ENCODE measurements around the gene ZMYND8. TPM values are rescaled to one million over a fixed set of nuclear protein-coding genes. Genes with fewer than 3 reads are reported as not detected.
A peak's percentile ranks its signal among the peaks of the same experiment; 100 is the strongest.

Gene ZMYND8
- total RNA-seq, 1 donor from 2014 or later, result 13.6 TPM

- Histone ChIP-seq H3K4me1 (ENCODE audit: control insufficient read depth in 3 of 3, insufficient read depth in 3 of 3, low read length in 3 of 3) (peaks cover 51 to 66% (median 54%) of the 10 kb centered on the region in 3 donors), H3K36me3 (ENCODE audit: control insufficient read depth in 3 of 3, insufficient read depth in 3 of 3, low read length in 3 of 3) (peaks cover 0 to 3% (median 0%) of the 10 kb centered on the region in 3 donors), H3K27me3 (ENCODE audit: control insufficient read depth in 3 of 3, insufficient read depth in 3 of 3, low read length in 3 of 3) (no peaks in the 10 kb centered on the region), H3K27ac (ENCODE audit: low read depth, low read length) (peak overlapping the region; percentile 95), H3K9me3 (ENCODE audit: control insufficient read depth in 3 of 3, low read length in 3 of 3) (no peaks in the 10 kb centered on the region), H3K9ac (ENCODE audit: low read depth in 1 of 3, low read length in 3 of 3) (peak overlapping the region; percentile 67 to 85 (median 77)), H3K4me3 (ENCODE audit: low read length in 3 of 3) (peak overlapping the region in 2 of 3 donors; percentile 41 to 43)
Observed at GRCh38 chr20:47319517-47320252, 36.8 kb downstream of the ZMYND8 start.

- H3K4me3 ChIP-seq (ENCODE audit: low read length in 3 of 3), result peak overlapping the region; percentile 24 to 67 (median 24)
- peaks cover 53 to 68% (median 56%) of the 10 kb centered on the region in 3 donors for H3K4me1 ChIP-seq (ENCODE audit: control insufficient read depth in 3 of 3, insufficient read depth in 3 of 3, low read length in 3 of 3)
- H3K9me3 ChIP-seq (ENCODE audit: control insufficient read depth in 3 of 3, low read length in 3 of 3), result no peaks in the 10 kb centered on the region
Observed at GRCh38 chr20:47318586-47319516, 37.6 kb downstream of the ZMYND8 start.

GRCh38 chr20:47318027-47318585, 38.4 kb downstream of the ZMYND8 start:
- peaks cover 53 to 65% (median 56%) of the 10 kb centered on the region in 3 donors for H3K4me1 ChIP-seq (ENCODE audit: control insufficient read depth in 3 of 3, insufficient read depth in 3 of 3, low read length in 3 of 3)
- H3K27ac ChIP-seq (ENCODE audit: low read depth, low read length), result peak overlapping the region; percentile 95
- peak overlapping the region; percentile 67 to 85 (median 77) for H3K9ac ChIP-seq (ENCODE audit: low read depth in 1 of 3, low read length in 3 of 3)
- peak overlapping the region; percentile 15 to 67 (median 28) for H3K4me3 ChIP-seq (ENCODE audit: low read length in 3 of 3)
- no peaks in the 10 kb centered on the region for H3K27me3 ChIP-seq (ENCODE audit: control insufficient read depth in 3 of 3, insufficient read depth in 3 of 3, low read length in 3 of 3)
- H3K36me3 ChIP-seq (ENCODE audit: control insufficient read depth in 3 of 3, insufficient read depth in 3 of 3, low read length in 3 of 3), result peaks cover 0 to 3% (median 0%) of the 10 kb centered on the region in 3 donors
- no peaks in the 10 kb centered on the region for H3K9me3 ChIP-seq (ENCODE audit: control insufficient read depth in 3 of 3, low read length in 3 of 3)

More at GRCh38 chr20:47318586-47319516, 37.6 kb downstream of the ZMYND8 start:
- peaks cover 0 to 3% (median 0%) of the 10 kb centered on the region in 3 donors for H3K36me3 ChIP-seq (ENCODE audit: control insufficient read depth in 3 of 3, insufficient read depth in 3 of 3, low read length in 3 of 3)
- peak overlapping the region; percentile 95 for H3K27ac ChIP-seq (ENCODE audit: low read depth, low read length)
- no peaks in the 10 kb centered on the region for H3K27me3 ChIP-seq (ENCODE audit: control insufficient read depth in 3 of 3, insufficient read depth in 3 of 3, low read length in 3 of 3)
- peak overlapping the region; percentile 67 to 85 (median 77) for H3K9ac ChIP-seq (ENCODE audit: low read depth in 1 of 3, low read length in 3 of 3)

GRCh38 chr20:47317127-47317895, 39.2 kb downstream of the ZMYND8 start:
- Histone ChIP-seq H3K4me1 (ENCODE audit: control insufficient read depth in 3 of 3, insufficient read depth in 3 of 3, low read length in 3 of 3) (peaks cover 58 to 66% (median 60%) of the 10 kb centered on the region in 3 donors), H3K36me3 (ENCODE audit: control insufficient read depth in 3 of 3, insufficient read depth in 3 of 3, low read length in 3 of 3) (no peaks in the 10 kb centered on the region), H3K4me3 (ENCODE audit: low read length in 3 of 3) (peak overlapping the region; percentile 15 to 46 (median 28)), H3K9ac (ENCODE audit: low read depth in 1 of 3, low read length in 3 of 3) (peak overlapping the region; percentile 67 to 85 (median 77)), H3K9me3 (ENCODE audit: control insufficient read depth in 3 of 3, low read length in 3 of 3) (no peaks in the 10 kb centered on the region), H3K27ac (ENCODE audit: low read depth, low read length) (peak overlapping the region; percentile 95), H3K27me3 (ENCODE audit: control insufficient read depth in 3 of 3, insufficient read depth in 3 of 3, low read length in 3 of 3) (no peaks in the 10 kb centered on the region)

GRCh38 chr20:47316776-47317126, 39.7 kb downstream of the ZMYND8 start:
- H3K4me3 ChIP-seq (ENCODE audit: low read length in 3 of 3), result peak overlapping the region in 1 of 3 donors; percentile 45
- H3K36me3 ChIP-seq (ENCODE audit: control insufficient read depth in 3 of 3, insufficient read depth in 3 of 3, low read length in 3 of 3), result peaks cover 0 to 3% (median 0%) of the 10 kb centered on the region in 3 donors
- peaks cover 60 to 66% (median 61%) of the 10 kb centered on the region in 3 donors for H3K4me1 ChIP-seq (ENCODE audit: control insufficient read depth in 3 of 3, insufficient read depth in 3 of 3, low read length in 3 of 3)
- H3K27ac ChIP-seq (ENCODE audit: low read depth, low read length), result peak overlapping the region; percentile 95
- no peaks in the 10 kb centered on the region for H3K27me3 ChIP-seq (ENCODE audit: control insufficient read depth in 3 of 3, insufficient read depth in 3 of 3, low read length in 3 of 3)
- H3K9me3 ChIP-seq (ENCODE audit: control insufficient read depth in 3 of 3, low read length in 3 of 3), result no peaks in the 10 kb centered on the region
- peak overlapping the region; percentile 67 to 85 (median 77) for H3K9ac ChIP-seq (ENCODE audit: low read depth in 1 of 3, low read length in 3 of 3)

- peak overlapping the region; percentile 95 for H3K27ac ChIP-seq (ENCODE audit: low read depth, low read length)
Observed at GRCh38 chr20:47315339-47316056, 41.0 kb downstream of the ZMYND8 start.

GRCh38 chr20:47314647-47315338, 41.7 kb downstream of the ZMYND8 start:
- Histone ChIP-seq H3K9ac (ENCODE audit: low read depth in 1 of 3, low read length in 3 of 3) (no peak overlapping the region), H3K4me1 (ENCODE audit: control insufficient read depth in 3 of 3, insufficient read depth in 3 of 3, low read length in 3 of 3) (peaks cover 51 to 59% (median 57%) of the 10 kb centered on the region in 3 donors), H3K36me3 (ENCODE audit: control insufficient read depth in 3 of 3, insufficient read depth in 3 of 3, low read length in 3 of 3) (peaks cover 0 to 9% (median 1%) of the 10 kb centered on the region in 3 donors), H3K27me3 (ENCODE audit: control insufficient read depth in 3 of 3, insufficient read depth in 3 of 3, low read length in 3 of 3) (no peaks in the 10 kb centered on the region), H3K9me3 (ENCODE audit: control insufficient read depth in 3 of 3, low read length in 3 of 3) (no peaks in the 10 kb centered on the region), H3K4me3 (ENCODE audit: low read length in 3 of 3) (no peak overlapping the region), H3K27ac (ENCODE audit: low read depth, low read length) (peak overlapping the region; percentile 95)

More at GRCh38 chr20:47315339-47316056, 41.0 kb downstream of the ZMYND8 start:
- peaks cover 0 to 6% (median 0%) of the 10 kb centered on the region in 3 donors for H3K36me3 ChIP-seq (ENCODE audit: control insufficient read depth in 3 of 3, insufficient read depth in 3 of 3, low read length in 3 of 3)
- H3K4me3 ChIP-seq (ENCODE audit: low read length in 3 of 3), result no peak overlapping the region
- H3K4me1 ChIP-seq (ENCODE audit: control insufficient read depth in 3 of 3, insufficient read depth in 3 of 3, low read length in 3 of 3), result peaks cover 55 to 64% (median 64%) of the 10 kb centered on the region in 3 donors
- no peaks in the 10 kb centered on the region for H3K9me3 ChIP-seq (ENCODE audit: control insufficient read depth in 3 of 3, low read length in 3 of 3)
- peak overlapping the region; percentile 10 to 54 (median 38) for H3K9ac ChIP-seq (ENCODE audit: low read depth in 1 of 3, low read length in 3 of 3)
- no peaks in the 10 kb centered on the region for H3K27me3 ChIP-seq (ENCODE audit: control insufficient read depth in 3 of 3, insufficient read depth in 3 of 3, low read length in 3 of 3)

GRCh38 chr20:47311967-47312681, 44.4 kb downstream of the ZMYND8 start:
- Histone ChIP-seq H3K9me3 (ENCODE audit: control insufficient read depth in 3 of 3, low read length in 3 of 3) (no peaks in the 10 kb centered on the region), H3K9ac (ENCODE audit: low read depth in 1 of 3, low read length in 3 of 3) (peak overlapping the region in 1 of 3 donors; percentile 25), H3K4me1 (ENCODE audit: control insufficient read depth in 3 of 3, insufficient read depth in 3 of 3, low read length in 3 of 3) (peaks cover 24 to 32% (median 30%) of the 10 kb centered on the region in 3 donors), H3K27ac (ENCODE audit: low read depth, low read length) (no peak overlapping the region), H3K4me3 (ENCODE audit: low read length in 3 of 3) (no peak overlapping the region), H3K36me3 (ENCODE audit: control insufficient read depth in 3 of 3, insufficient read depth in 3 of 3, low read length in 3 of 3) (peaks cover 6 to 11% (median 11%) of the 10 kb centered on the region in 3 donors), H3K27me3 (ENCODE audit: control insufficient read depth in 3 of 3, insufficient read depth in 3 of 3, low read length in 3 of 3) (no peaks in the 10 kb centered on the region)

Data from skeletal muscle tissue (tissue), 4 donors.